ENCODE measurements around the gene SLX9. TPM values are rescaled to one million over a fixed set of nuclear protein-coding genes. Genes with fewer than 3 reads are reported as not detected.
A peak's percentile ranks its signal among the peaks of the same experiment; 100 is the strongest.

SLX9 gene
- total RNA-seq, 1 donor from 2014 or later: 0.75 TPM

DNA sequence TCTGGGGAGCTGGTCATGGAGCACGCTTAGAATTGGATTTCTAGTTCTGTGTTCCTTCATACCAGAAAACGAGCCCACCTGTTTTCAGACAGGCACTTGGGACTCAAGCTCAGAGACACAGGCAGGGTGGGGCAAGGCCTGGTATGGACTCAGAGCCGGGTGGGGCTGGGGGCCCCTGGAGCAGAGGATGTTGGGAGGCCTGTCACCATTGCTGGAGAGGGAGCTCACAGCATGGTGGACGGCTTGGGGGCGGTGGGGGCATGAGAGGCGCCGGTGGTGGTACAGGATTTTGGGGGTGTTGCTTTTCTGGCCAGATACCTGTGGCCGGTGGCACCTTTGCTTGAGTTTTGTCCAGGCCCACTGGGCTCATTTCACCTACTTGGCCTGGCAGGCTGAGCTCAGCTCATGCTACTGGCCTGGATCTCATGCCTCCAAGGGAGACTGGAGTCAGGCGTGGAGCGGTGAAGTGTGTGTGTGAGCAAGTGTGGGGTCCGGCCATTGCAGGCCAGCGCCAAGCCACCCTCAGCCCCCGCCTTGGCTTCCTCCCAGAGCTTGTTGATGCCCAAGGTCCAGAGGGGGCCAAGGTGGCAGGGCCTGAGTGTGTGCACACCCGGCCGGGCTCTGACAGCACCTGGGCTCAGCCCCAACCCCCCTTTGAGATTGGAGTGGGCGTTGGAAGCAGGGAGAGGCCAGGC, 8.7 kb downstream of the SLX9 start:
- Histone ChIP-seq H3K9me3 (no peaks in the 10 kb centered on the region), H3K4me3 (no peak overlapping the region), H3K27ac (peak overlapping the region in 1 of 2 donors; percentile 82), H3K27me3 (no peaks in the 10 kb centered on the region), H3K36me3 (peaks cover 11 to 19% of the 10 kb centered on the region in 2 donors), H3K4me1 (peaks cover 23 to 35% of the 10 kb centered on the region in 2 donors)
- TF ChIP-seq, protein P1, sequence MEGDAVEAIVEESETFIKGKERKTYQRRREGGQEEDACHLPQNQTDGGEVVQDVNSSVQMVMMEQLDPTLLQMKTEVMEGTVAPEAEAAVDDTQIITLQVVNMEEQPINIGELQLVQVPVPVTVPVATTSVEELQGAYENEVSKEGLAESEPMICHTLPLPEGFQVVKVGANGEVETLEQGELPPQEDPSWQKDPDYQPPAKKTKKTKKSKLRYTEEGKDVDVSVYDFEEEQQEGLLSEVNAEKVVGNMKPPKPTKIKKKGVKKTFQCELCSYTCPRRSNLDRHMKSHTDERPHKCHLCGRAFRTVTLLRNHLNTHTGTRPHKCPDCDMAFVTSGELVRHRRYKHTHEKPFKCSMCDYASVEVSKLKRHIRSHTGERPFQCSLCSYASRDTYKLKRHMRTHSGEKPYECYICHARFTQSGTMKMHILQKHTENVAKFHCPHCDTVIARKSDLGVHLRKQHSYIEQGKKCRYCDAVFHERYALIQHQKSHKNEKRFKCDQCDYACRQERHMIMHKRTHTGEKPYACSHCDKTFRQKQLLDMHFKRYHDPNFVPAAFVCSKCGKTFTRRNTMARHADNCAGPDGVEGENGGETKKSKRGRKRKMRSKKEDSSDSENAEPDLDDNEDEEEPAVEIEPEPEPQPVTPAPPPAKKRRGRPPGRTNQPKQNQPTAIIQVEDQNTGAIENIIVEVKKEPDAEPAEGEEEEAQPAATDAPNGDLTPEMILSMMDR (IDR thresholded peaks at IDR 0.05): no peak
- peak in 1 of 2 donors; percentile 5 for DNase-seq (ENCODE audit: low spot score in 2 of 2)
- intact Hi-C loops (cut with DNase I): loop anchor here (1.0 kb wide), 2 partner anchors 127 to 180 kb away; no protein-coding TSS in a partner anchor

DNA sequence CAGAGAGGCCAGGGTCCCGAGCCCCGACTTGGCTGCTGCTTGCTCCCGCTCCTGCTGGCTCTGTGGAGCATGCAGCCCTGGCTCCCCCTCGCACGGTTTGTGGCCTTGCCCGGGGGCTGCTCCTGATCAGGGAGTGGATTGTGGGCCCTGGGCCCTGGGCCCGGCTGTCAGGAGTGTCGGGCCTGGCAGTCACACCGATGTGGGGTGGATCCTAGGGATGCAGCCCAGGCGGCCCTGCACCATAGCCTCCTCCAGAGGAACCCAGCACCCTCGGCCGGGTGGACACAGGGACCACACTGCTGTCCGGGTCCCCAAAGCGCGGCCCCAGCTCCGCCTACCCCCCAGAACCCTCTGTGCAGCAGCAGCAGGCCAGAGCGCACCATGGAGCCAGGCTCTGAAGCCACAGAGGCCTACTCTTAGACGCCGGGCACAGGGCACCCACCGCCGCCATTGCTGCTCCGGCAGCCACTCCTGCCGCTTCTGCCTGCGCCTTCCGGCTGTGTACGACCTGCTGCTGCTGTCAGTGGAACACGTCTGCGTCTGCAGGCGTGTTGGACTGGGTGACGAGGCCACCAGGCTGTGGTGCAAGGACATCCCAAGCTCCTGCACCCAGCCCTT, 9.4 kb downstream of the SLX9 start:
- Histone ChIP-seq H3K4me3 (no peak overlapping the region), H3K27me3 (no peaks in the 10 kb centered on the region), H3K9me3 (no peaks in the 10 kb centered on the region), H3K27ac (peak overlapping the region; percentile 82 to 96), H3K36me3 (peaks cover 6 to 13% of the 10 kb centered on the region in 2 donors), H3K4me1 (peaks cover 23 to 40% of the 10 kb centered on the region in 2 donors)
- DNase-seq (ENCODE audit: low spot score in 2 of 2): no peak
- intact Hi-C loops (cut with DNase I): loop anchor here (1.0 kb wide), 2 partner anchors 126 to 179 kb away; no protein-coding TSS in a partner anchor
- TF ChIP-seq, protein P1 (IDR thresholded peaks at IDR 0.05): no peak

DNA sequence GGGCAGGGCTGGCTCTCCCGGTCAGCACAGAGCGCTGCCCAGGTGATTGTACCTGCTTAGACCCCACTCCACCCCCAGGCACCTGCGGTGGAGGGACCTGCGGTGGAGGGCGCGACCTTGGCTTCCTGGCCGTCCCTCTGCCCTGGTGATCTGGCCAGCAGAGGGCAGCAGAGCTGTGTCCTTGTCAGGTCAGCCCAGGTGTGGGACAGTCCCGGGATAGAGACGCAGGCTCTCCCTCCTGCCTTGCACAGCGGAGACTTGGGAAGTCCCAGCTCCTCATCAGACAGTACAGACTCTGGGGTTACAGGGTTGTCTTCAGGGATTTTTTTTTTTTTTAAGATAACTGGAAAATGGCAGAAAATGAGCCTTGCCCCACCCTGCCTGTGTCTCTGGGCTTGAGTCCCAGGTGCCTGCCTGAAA, 10.0 kb downstream of the SLX9 start:
- no peaks in the 10 kb centered on the region for H3K27me3 ChIP-seq
- DNase-seq (ENCODE audit: low spot score in 2 of 2): peak; percentile 50 to 94
- TF ChIP-seq, protein P1 (IDR thresholded peaks at IDR 0.05): peak; percentile 96 to 98 (median 97)
- H3K36me3 ChIP-seq: peaks cover under 1 to 8% of the 10 kb centered on the region in 2 donors
- H3K27ac ChIP-seq: peak overlapping the region; percentile 82 to 96
- intact Hi-C loops (cut with DNase I): loop anchor here (1.0 to 2.0 kb wide), 3 partner anchors 101 to 179 kb away; no protein-coding TSS in a partner anchor
- peaks cover 23 to 40% of the 10 kb centered on the region in 2 donors for H3K4me1 ChIP-seq
- no peaks in the 10 kb centered on the region for H3K9me3 ChIP-seq
- H3K4me3 ChIP-seq: peak overlapping the region in 1 of 2 donors; percentile 10

DNA sequence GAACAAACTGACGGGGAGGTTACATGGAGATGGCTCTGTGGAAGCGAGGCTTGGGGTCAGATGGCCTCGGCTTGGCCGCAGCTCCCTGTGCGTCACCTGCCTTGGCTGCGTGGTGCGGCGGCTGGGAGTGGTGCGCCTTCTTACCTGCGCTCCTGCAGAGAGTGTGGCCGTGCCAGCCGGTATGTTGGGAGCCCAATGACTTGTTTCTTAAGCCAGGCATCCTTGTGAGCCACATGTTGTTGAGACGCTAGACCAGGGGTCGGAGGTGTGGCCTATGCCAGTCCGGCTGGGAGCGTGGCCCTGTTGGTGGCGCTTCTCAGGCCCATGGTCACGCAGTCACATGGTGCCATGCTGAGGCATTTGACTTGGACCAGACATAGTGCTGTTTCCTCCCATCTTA, 10.5 kb downstream of the SLX9 start:
- intact Hi-C loops (cut with DNase I): loop anchor here (2.0 kb wide), 1 partner anchor 100 kb away; no protein-coding TSS in a partner anchor
- H3K27me3 ChIP-seq: no peaks in the 10 kb centered on the region
- DNase-seq (ENCODE audit: low spot score in 2 of 2): no peak
- H3K4me3 ChIP-seq: peak overlapping the region in 1 of 2 donors; percentile 10
- TF ChIP-seq, protein P1 (IDR thresholded peaks at IDR 0.05): no peak
- H3K27ac ChIP-seq: peak overlapping the region; percentile 82 to 96
- H3K36me3 ChIP-seq: peaks cover 0 to 3% of the 10 kb centered on the region in 2 donors
- no peaks in the 10 kb centered on the region for H3K9me3 ChIP-seq
- H3K4me1 ChIP-seq: peaks cover 23 to 40% of the 10 kb centered on the region in 2 donors

DNA sequence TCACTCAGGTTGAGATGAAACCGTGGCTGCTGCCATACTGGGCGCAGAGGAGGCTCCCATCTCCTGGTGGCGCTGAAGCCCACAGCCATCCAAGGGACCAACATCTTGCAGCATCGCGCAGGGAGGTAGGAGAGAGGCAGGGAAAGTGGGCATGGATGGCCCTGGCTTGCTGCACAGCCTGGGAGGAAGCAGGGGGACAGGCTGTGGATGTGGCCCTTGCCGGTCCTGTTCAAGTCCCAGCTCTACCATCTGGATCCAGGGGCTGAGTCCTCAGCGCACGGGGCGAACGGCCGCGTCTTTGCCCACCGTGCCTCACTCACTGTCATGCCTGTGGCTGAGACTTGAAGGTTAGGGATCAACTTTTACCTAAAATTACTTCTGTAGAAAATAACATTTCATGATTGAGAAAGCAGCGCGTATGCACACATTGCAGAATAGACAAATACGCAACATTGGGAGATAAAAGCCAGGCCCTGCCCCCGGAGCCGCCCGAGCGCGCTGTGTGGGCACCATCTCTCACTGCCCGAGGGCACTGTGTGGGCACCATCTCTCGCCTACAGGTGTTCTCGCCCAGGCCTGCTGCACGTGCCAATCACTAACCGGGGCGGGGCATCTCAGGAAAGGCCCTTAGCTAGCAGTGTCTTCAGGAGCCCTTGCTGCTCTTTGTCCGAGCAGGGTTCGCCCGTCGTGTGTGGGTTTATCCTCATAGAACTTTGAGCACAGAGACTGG, 11.5 kb downstream of the SLX9 start:
- peaks cover 23 to 40% of the 10 kb centered on the region in 2 donors for H3K4me1 ChIP-seq

More for the DNA sequence above, 11.5 kb downstream of the SLX9 start:
- H3K9me3 ChIP-seq: no peaks in the 10 kb centered on the region
- TF ChIP-seq, protein P1 (IDR thresholded peaks at IDR 0.05): no peak
- no peaks in the 10 kb centered on the region for H3K36me3 ChIP-seq
- H3K27ac ChIP-seq: peak overlapping the region; percentile 82 to 96
- intact Hi-C loops (cut with DNase I): loop anchor here (2.0 kb wide), 1 partner anchor 99 kb away; no protein-coding TSS in a partner anchor
- DNase-seq (ENCODE audit: low spot score in 2 of 2): no peak
- H3K4me3 ChIP-seq: no peak overlapping the region
- no peaks in the 10 kb centered on the region for H3K27me3 ChIP-seq
